Nephron progenitor cell (in vitro differentiated cells): Measurements from ENCODE around the gene ZXDC.

Experiments used
- DNase-seq: peaks from one replicate; pipeline ENCODE4 v3.0.0; 2021
- H3K27ac Mint-ChIP-seq: 2 replicates; pipeline ENCODE4 v1.8.0; 2021; ENCODE audit warnings: mild to moderate bottlenecking, moderate library complexity, mixed read lengths
- H3K27me3 Mint-ChIP-seq: 2 replicates; pipeline ENCODE4 v1.8.0; 2021; ENCODE audit warnings: mild to moderate bottlenecking, low read depth, mixed read lengths; ENCODE audit not compliant: poor library complexity
- H3K36me3 Mint-ChIP-seq: 2 replicates; pipeline ENCODE4 v1.8.0; 2021; ENCODE audit warnings: low read depth, mixed read lengths
- H3K4me1 Mint-ChIP-seq: 2 replicates; pipeline ENCODE4 v1.8.0; 2021; ENCODE audit warnings: mixed read lengths
- H3K4me3 Mint-ChIP-seq: 2 replicates; pipeline ENCODE4 v1.8.0; 2021; ENCODE audit warnings: mild to moderate bottlenecking, moderate library complexity, mixed read lengths
- H3K9me3 Mint-ChIP-seq: 2 replicates; pipeline ENCODE4 v1.8.0; 2021; ENCODE audit warnings: mild to moderate bottlenecking, moderate library complexity, mixed read lengths
- TF ChIP-seq, protein P1 (sequence below): fragments of 200-600 bp; sonication (generic); IDR thresholded peaks from 2 replicates; pipeline ENCODE4 v1.5.0; 2021; ENCODE audit warnings: antibody characterized with exemption

ZXDC gene

DNA sequence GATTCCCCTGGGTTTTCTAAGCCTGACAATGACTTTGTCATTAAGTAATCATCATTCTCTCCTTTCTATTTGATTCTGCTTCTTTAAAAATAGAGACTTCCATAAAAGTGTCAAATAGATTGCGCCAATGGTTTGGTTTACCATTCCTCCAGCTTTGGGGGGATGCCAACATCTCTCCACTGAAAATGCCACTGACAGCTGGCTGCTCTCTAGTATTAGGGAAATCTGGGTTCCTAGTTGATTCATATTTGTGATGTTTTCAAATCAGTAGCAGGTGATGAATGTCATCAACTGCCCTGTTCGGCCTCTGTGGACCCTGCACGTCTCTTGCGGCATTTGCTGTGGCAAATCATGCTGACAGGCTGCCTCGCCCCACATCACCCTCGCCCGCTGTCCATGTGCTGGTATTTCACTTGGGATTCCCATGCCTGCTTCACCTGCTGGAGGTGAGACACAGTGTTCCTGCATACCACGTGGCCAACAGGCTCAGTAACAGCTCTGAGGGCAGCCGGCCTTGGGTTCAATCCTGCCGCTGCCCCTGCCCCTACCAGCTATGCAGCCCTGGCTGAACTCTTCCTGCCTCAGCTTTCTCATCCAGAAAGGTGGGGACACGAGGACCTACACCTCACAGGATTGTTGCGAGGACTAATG is 28.1 kb downstream of the ZXDC start:
- Mint-ChIP-seq H3K4me1 (peaks cover 6% of the 10 kb centered on the region), H3K4me3 (no peak overlapping the region), H3K36me3 (peaks cover 13% of the 10 kb centered on the region), H3K27ac (no peak overlapping the region), H3K9me3 (no peaks in the 10 kb centered on the region), H3K27me3 (no peaks in the 10 kb centered on the region)
- TF ChIP-seq, protein P1, sequence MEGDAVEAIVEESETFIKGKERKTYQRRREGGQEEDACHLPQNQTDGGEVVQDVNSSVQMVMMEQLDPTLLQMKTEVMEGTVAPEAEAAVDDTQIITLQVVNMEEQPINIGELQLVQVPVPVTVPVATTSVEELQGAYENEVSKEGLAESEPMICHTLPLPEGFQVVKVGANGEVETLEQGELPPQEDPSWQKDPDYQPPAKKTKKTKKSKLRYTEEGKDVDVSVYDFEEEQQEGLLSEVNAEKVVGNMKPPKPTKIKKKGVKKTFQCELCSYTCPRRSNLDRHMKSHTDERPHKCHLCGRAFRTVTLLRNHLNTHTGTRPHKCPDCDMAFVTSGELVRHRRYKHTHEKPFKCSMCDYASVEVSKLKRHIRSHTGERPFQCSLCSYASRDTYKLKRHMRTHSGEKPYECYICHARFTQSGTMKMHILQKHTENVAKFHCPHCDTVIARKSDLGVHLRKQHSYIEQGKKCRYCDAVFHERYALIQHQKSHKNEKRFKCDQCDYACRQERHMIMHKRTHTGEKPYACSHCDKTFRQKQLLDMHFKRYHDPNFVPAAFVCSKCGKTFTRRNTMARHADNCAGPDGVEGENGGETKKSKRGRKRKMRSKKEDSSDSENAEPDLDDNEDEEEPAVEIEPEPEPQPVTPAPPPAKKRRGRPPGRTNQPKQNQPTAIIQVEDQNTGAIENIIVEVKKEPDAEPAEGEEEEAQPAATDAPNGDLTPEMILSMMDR, result no peak
- DNase-seq, result no peak

DNA sequence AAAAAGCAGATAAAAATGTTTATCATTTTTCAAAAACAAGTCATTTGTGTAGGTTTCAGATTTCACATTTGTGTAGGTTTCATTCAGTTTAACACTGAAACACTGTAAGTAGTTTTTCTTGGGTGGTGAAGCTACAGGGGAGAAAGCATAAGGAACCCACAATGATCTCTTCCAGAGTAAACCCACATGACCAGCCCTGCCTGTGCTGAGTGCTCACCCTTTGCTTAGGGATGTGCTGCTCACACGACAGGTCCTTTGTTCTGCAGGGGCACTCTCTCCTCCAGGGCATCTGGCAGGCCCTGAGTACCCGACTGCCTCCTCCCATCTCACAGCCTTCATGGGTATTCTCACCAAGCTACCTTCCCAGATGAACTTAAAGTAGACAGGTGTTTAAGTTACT is 28.9 kb downstream of the ZXDC start:
- no peaks in the 10 kb centered on the region for H3K27me3 Mint-ChIP-seq
- no peak for DNase-seq

DNA sequence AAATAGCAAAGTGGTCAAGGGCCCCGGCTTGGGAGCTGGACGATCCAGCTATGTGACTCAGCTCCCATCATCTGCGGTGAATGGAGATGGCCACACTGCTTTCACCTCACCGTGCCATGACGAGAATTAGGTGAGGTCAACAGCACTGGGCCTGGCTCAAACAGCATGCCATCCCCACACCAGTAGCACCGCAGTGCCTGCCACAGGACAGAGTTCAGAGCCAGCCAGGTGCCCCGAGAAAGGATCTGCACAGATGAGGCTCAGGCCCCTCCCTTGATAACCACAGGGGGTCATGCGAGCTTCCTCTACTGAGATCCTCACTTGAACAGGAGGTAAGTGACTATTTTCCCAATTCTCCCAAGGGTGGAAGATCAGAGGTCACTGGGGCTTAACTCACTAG is 29.4 kb downstream of the ZXDC start:
- TF ChIP-seq, protein P1, result no peak
- Mint-ChIP-seq H3K4me1 (peaks cover 6% of the 10 kb centered on the region), H3K27me3 (no peaks in the 10 kb centered on the region), H3K4me3 (no peak overlapping the region), H3K27ac (no peak overlapping the region), H3K9me3 (no peaks in the 10 kb centered on the region), H3K36me3 (peaks cover under 1% of the 10 kb centered on the region)
- DNase-seq, result no peak

More for the DNA sequence above, 28.9 kb downstream of the ZXDC start:
- TF ChIP-seq, protein P1, result no peak
- Mint-ChIP-seq H3K27ac (no peak overlapping the region), H3K36me3 (peaks cover 5% of the 10 kb centered on the region), H3K4me3 (no peak overlapping the region), H3K9me3 (no peaks in the 10 kb centered on the region), H3K4me1 (peaks cover 6% of the 10 kb centered on the region)

DNA sequence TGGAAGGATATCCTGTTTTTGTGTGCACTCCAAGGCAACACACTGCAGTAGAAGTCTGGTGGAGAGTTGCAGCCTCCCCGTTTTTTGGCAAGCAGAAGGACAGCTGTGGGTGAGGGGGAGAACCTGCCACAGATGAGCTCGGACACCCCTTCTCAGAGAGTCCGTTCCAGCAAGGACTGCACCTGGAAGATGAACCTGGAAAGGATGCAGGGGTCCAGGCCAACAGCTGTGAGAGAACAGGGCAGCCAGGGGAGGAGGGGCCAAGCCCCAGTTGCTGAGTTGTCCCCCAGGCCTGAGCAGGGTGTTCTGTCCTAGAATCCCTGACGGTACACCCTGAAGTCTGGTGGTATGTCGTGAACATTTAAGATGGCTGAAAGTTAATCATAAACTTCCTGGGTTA is 30.2 kb downstream of the ZXDC start:
- Mint-ChIP-seq H3K4me1 (peaks cover 6% of the 10 kb centered on the region), H3K27ac (no peak overlapping the region)
- TF ChIP-seq, protein P1, result no peak

DNA sequence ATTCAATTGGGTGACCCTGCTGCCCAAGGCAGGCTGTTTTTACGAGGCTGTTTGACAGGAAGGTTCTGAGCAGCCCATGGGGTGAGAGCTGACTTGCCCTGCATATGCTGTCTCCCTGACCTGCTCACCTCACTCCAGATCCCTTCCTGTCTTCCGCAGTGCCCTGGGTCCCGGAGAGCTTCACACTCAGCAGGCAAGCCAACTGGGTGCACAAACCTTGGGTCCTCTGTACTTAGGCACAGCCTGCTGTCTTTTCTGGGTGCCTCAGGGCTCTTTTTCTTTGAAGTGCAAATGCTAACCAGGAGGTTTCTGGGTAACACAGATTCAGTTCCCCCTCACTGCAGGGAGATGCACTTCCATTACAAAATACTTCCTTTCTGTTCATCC is 32.8 kb downstream of the ZXDC start:
- H3K27ac Mint-ChIP-seq, result peak overlapping the region; percentile 41
- DNase-seq, result no peak

More for the DNA sequence above, 30.2 kb downstream of the ZXDC start:
- no peaks in the 10 kb centered on the region for H3K9me3 Mint-ChIP-seq
- H3K27me3 Mint-ChIP-seq, result peaks cover under 1% of the 10 kb centered on the region
- no peaks in the 10 kb centered on the region for H3K36me3 Mint-ChIP-seq
- DNase-seq, result no peak
- H3K4me3 Mint-ChIP-seq, result no peak overlapping the region

More for the DNA sequence above, 32.8 kb downstream of the ZXDC start:
- no peaks in the 10 kb centered on the region for H3K9me3 Mint-ChIP-seq
- no peak overlapping the region for H3K4me3 Mint-ChIP-seq
- H3K27me3 Mint-ChIP-seq, result peaks cover 4% of the 10 kb centered on the region
- TF ChIP-seq, protein P1, result no peak
- H3K4me1 Mint-ChIP-seq, result peaks cover 6% of the 10 kb centered on the region
- peaks cover 8% of the 10 kb centered on the region for H3K36me3 Mint-ChIP-seq
